HEK293 (cell line): ENCODE data around the gene CACUL1.

Source experiments
- CTCF ChIA-PET: fragments of 350-600 bp; formaldehyde crosslinking; extraction: SDS; loops from one replicate; lab custom pipeline; 2021; ENCODE audit warnings: antibody characterized with exemption; lab: Yijun Ruan, JAX
- POLR2A ChIA-PET: fragments of 300-600 bp; formaldehyde crosslinking; extraction: SDS; loops from one replicate; lab custom pipeline; 2020; ENCODE audit warnings: antibody characterized with exemption, inconsistent platforms; lab: Yijun Ruan, JAX
- H3K27ac ChIP-seq: fragments of 200-500 bp; sonication (Bioruptor generic); 2 replicates; pipeline ENCODE4 v1.5.1; 2014; ENCODE audit warnings: low read depth, low read length, control low read depth, inconsistent platforms; ENCODE audit errors: extremely low read depth
- H3K36me3 ChIP-seq, 2 experiments: fragments of 200-500 bp in 1 of 2; sonication (Bioruptor generic) in 1 of 2; 1 replicate in 1 of 2; 2 replicates in 1 of 2; pipeline ENCODE4 v1.5.1; 2014 to 2017; ENCODE audit warnings: inconsistent platforms in 2 of 2, low read length in 2 of 2; ENCODE audit not compliant: control insufficient read depth in 2 of 2, insufficient read depth in 1 of 2
- H3K4me1 ChIP-seq: fragments of 200-500 bp; sonication (Bioruptor generic); 2 replicates; pipeline ENCODE4 v1.5.1; 2014; ENCODE audit warnings: mild to moderate bottlenecking, low read length, inconsistent platforms; ENCODE audit not compliant: control insufficient read depth, insufficient read depth
- H3K4me3 ChIP-seq: 2 replicates; pipeline ENCODE4 v1.5.1; 2011; ENCODE audit warnings: low read depth, mild to moderate bottlenecking, control low read depth, low read length, moderate library complexity
- H3K9me3 ChIP-seq: fragments of 200-500 bp; sonication (Bioruptor generic); 2 replicates; pipeline ENCODE4 v1.5.1; 2014; ENCODE audit warnings: low read depth, low read length, inconsistent platforms; ENCODE audit not compliant: control insufficient read depth, insufficient read depth
- ZFP41 ChIP-seq: fragments of 450-650 bp; formaldehyde crosslinking; IDR thresholded peaks from 2 replicates; pipeline ENCODE4 v1.5.1; 2016; ENCODE audit warnings: missing biosample characterization, missing genetic modification characterization, borderline replicate concordance
- ZNF169 ChIP-seq: fragments of 450-650 bp; formaldehyde crosslinking; IDR thresholded peaks from 2 replicates; pipeline ENCODE4 v1.5.1; 2016; ENCODE audit warnings: missing biosample characterization, missing genetic modification characterization
- ZNF311 ChIP-seq: fragments of 450-650 bp; formaldehyde crosslinking; IDR thresholded peaks from 2 replicates; pipeline ENCODE4 v1.5.1; 2017; ENCODE audit warnings: missing biosample characterization, missing genetic modification characterization, borderline replicate concordance
- ZNF391 ChIP-seq: fragments of 450-650 bp; formaldehyde crosslinking; IDR thresholded peaks from 2 replicates; pipeline ENCODE4 v1.5.1; 2016; ENCODE audit warnings: low read depth, missing biosample characterization, missing genetic modification characterization, borderline replicate concordance
- ZNF404 ChIP-seq: fragments of 450-650 bp; formaldehyde crosslinking; IDR thresholded peaks from 2 replicates; pipeline ENCODE4 v1.5.1; 2017; ENCODE audit warnings: missing biosample characterization, missing genetic modification characterization
- ZNF561 ChIP-seq: fragments of 450-650 bp; IDR thresholded peaks from 2 replicates; pipeline ENCODE4 v1.5.1; 2018; ENCODE audit warnings: missing biosample characterization, missing genetic modification characterization, borderline replicate concordance
- ZNF626 ChIP-seq: fragments of 450-650 bp; sonication (Bioruptor Pico); formaldehyde crosslinking; IDR thresholded peaks from 2 replicates; pipeline ENCODE4 v1.5.1; 2018; ENCODE audit warnings: missing biosample characterization, missing genetic modification characterization, inconsistent platforms
- ZNF654 ChIP-seq: fragments of 450-650 bp; formaldehyde crosslinking; IDR thresholded peaks from 2 replicates; pipeline ENCODE4 v1.5.1; 2016; ENCODE audit warnings: low read depth, missing biosample characterization, missing genetic modification characterization
- ZNF76 ChIP-seq: fragments of 450-650 bp; formaldehyde crosslinking; IDR thresholded peaks from 2 replicates; pipeline ENCODE4; 2016; ENCODE audit warnings: low read depth, missing biosample characterization, missing genetic modification characterization, borderline replicate concordance
- ZNF792 ChIP-seq: fragments of 450-650 bp; formaldehyde crosslinking; IDR thresholded peaks from 2 replicates; pipeline ENCODE4 v1.5.1; 2016; ENCODE audit warnings: missing biosample characterization, missing genetic modification characterization
- TF ChIP-seq, protein P1 (sequence below): IDR thresholded peaks from 2 replicates; pipeline ENCODE4 v1.6.1; 2011; ENCODE audit warnings: mild to moderate bottlenecking, low read depth, low read length, borderline replicate concordance
- TF ChIP-seq, protein P2 (sequence below): fragments of 450-650 bp; formaldehyde crosslinking; IDR thresholded peaks from 2 replicates; pipeline ENCODE4 v1.5.1; 2016; ENCODE audit warnings: missing biosample characterization, missing genetic modification characterization
- TF ChIP-seq, protein P3 (sequence below): fragments of 450-650 bp; formaldehyde crosslinking; IDR thresholded peaks from 2 replicates; pipeline ENCODE4 v1.5.1; 2016; ENCODE audit warnings: missing biosample characterization, missing genetic modification characterization
- TF ChIP-seq, protein P4 (sequence below): fragments of 450-650 bp; formaldehyde crosslinking; IDR thresholded peaks from 2 replicates; pipeline ENCODE4 v1.5.1; 2016; ENCODE audit warnings: missing biosample characterization, missing genetic modification characterization

CACUL1 gene

DNA sequence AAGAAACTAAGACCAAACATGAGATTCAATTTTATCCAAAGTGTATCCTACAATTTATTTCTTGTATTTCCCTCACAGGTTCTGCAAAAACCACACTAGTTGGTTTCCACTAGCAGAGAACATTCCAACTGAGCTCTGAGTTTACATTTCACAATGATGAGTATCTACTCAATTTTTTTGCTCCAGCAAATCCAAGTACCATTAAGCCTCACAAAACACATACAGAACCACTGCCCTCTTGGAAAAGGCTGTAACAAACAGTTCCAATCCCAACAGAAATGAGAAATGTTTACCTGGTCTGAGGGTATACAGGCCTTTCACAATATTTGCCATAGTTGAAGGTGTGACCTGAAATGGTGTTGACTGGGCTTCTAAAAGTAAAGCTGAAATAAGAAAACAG, 59.9 kb downstream of the CACUL1 start:
- peaks cover 6% of the 10 kb centered on the region for H3K4me1 ChIP-seq
- ChIA-PET CTCF (interaction anchor here (0.8 to 1.1 kb wide), 2 partner anchors 26 to 155 kb away, joined by 3 read pairs; no protein-coding TSS in a partner anchor), POLR2A (no interaction called here)
- no peak overlapping the region for H3K4me3 ChIP-seq
- peaks cover 7 to 17% of the 10 kb centered on the region in 2 experiments for H3K36me3 ChIP-seq
- no peaks in the 10 kb centered on the region for H3K9me3 ChIP-seq
- H3K27ac ChIP-seq, result no peak overlapping the region
- TF ChIP-seq, protein P1, sequence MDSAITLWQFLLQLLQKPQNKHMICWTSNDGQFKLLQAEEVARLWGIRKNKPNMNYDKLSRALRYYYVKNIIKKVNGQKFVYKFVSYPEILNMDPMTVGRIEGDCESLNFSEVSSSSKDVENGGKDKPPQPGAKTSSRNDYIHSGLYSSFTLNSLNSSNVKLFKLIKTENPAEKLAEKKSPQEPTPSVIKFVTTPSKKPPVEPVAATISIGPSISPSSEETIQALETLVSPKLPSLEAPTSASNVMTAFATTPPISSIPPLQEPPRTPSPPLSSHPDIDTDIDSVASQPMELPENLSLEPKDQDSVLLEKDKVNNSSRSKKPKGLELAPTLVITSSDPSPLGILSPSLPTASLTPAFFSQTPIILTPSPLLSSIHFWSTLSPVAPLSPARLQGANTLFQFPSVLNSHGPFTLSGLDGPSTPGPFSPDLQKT, result no peak
- TF ChIP-seq, protein P2, sequence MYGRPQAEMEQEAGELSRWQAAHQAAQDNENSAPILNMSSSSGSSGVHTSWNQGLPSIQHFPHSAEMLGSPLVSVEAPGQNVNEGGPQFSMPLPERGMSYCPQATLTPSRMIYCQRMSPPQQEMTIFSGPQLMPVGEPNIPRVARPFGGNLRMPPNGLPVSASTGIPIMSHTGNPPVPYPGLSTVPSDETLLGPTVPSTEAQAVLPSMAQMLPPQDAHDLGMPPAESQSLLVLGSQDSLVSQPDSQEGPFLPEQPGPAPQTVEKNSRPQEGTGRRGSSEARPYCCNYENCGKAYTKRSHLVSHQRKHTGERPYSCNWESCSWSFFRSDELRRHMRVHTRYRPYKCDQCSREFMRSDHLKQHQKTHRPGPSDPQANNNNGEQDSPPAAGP, result no peak
- TF ChIP-seq ZNF169 (no peak), ZNF561 (tag by site-specific recombination) (no peak), ZNF76 (tag by site-specific recombination) (no peak), ZNF311 (tag by site-specific recombination) (no peak), ZNF626 (tag by site-specific recombination) (no peak)
- TF ChIP-seq, protein P3, sequence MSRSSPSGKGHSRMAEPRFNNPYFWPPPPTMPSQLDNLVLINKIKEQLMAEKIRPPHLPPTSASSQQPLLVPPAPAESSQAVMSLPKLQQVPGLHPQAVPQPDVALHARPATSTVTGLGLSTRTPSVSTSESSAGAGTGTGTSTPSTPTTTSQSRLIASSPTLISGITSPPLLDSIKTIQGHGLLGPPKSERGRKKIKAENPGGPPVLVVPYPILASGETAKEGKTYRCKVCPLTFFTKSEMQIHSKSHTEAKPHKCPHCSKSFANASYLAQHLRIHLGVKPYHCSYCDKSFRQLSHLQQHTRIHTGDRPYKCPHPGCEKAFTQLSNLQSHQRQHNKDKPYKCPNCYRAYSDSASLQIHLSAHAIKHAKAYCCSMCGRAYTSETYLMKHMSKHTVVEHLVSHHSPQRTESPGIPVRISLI (tag by site-specific recombination), result no peak

DNA sequence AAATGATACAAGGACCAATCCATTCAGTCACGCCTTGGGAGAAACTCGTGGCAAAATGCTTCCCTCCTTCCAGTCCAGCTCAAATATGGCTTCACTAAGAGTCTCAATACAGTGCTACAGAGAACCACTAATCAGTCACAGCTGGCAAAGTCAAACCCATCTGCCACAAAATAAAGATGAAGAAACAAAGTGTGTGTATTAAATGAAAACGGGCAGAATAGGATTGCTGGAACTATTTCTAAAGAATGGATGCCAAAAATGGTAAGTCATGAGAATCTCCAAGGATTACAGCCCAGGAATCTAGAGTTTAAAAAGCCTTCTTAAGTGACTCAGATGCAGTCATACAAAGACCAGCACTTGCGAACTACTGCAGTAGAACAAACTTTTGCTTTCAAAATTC, 61.9 kb downstream of the CACUL1 start:
- TF ChIP-seq, protein P2, result no peak
- TF ChIP-seq ZNF404 (tag by site-specific recombination), result no peak
- TF ChIP-seq ZNF391 (tag by site-specific recombination), result no peak
- TF ChIP-seq, protein P4, sequence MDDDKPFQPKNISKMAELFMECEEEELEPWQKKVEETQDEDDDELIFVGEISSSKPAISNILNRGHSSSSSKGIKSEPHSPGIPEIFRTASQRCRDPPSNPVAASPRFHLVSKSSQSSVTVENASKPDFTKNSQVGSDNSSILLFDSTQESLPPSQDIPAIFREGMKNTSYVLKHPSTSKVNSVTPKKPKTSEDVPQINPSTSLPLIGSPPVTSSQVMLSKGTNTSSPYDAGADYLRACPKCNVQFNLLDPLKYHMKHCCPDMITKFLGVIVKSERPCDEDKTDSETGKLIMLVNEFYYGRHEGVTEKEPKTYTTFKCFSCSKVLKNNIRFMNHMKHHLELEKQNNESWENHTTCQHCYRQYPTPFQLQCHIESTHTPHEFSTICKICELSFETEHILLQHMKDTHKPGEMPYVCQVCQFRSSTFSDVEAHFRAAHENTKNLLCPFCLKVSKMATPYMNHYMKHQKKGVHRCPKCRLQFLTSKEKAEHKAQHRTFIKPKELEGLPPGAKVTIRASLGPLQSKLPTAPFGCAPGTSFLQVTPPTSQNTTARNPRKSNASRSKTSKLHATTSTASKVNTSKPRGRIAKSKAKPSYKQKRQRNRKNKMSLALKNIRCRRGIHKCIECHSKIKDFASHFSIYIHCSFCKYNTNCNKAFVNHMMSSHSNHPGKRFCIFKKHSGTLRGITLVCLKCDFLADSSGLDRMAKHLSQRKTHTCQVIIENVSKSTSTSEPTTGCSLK, result no peak
- no peak for TF ChIP-seq ZNF792 (tag by site-specific recombination)
- no peak for TF ChIP-seq ZFP41 (tag by site-specific recombination)
- no peak for TF ChIP-seq ZNF654
- Histone ChIP-seq H3K4me3 (no peak overlapping the region), H3K36me3 (peaks cover 7 to 20% of the 10 kb centered on the region in 2 experiments), H3K27ac (no peak overlapping the region), H3K9me3 (no peaks in the 10 kb centered on the region), H3K4me1 (no peaks in the 10 kb centered on the region)
- POLR2A ChIA-PET, result no interaction called here
- CTCF ChIA-PET, result no interaction called here
